ENCODE measurements around the gene DMBX1. TPM values are rescaled to one million over a fixed set of nuclear protein-coding genes. Genes with fewer than 3 reads are reported as not detected.

The DMBX1 gene
- total and polyA plus RNA-seq, 10 donors = not detected

DNA sequence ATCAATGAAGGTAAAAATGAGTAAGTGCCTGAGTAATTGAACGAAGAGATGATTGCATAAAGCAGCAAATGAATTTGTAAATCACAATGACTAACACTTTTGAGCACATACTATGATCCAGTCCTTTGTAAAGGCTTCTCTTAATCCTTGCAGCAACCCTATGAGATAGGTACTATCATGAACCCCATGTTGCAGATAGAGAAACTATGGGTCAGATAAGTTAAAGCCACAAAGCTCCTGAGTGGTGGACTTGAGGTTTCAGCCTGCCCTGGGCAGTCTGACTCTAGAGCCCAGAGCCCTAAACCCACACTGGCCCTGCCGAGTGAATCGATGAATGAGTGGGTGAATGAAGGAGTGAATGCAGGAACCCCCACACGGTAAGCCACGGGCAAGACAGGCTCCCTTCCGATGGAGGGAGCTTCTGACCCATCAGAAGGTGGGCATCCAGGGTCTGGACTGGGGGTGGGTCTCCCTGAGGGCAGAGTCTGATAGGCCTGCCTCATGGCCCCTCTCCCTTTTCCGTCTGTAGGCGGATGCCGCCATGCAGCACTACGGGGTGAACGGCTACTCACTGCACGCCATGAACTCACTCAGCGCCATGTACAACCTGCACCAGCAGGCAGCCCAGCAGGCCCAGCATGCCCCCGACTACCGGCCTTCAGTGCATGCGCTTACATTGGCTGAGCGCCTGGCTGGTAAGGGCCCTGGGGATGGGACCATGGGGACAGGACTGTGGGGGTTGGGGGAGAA is 17.0 kb downstream of the DMBX1 start:
- peaks cover 0 to 29% (median 0%) of the 10 kb centered on the region in 7 donors for H3K27me3 ChIP-seq (replicated peaks in 1 of 7)
- intact Hi-C loops (cut with DNase I; ENCODE audit: low total_unique reads) = no loop called here
- 79 to 88% (median 84%) methylated on average over 17 of the region's 17 CpGs for WGBS, 5 donors
- H3K4me1 ChIP-seq = no peaks in the 10 kb centered on the region
- H3K36me3 ChIP-seq = no peaks in the 10 kb centered on the region
- DNase-seq = no peak
- no peaks in the 10 kb centered on the region for H3K9me3 ChIP-seq
- no peak overlapping the region for H3K4me3 ChIP-seq
- no peak for TF ChIP-seq POLR2A (IDR thresholded peaks at IDR 0.05)
- TF ChIP-seq POLR2AphosphoS5 (IDR thresholded peaks at IDR 0.05) = no peak
- no peak overlapping the region for H3K27ac ChIP-seq

- WGBS, 5 donors = 63 to 77% (median 73%) methylated on average over 4 to 5 of the region's 5 CpGs
These were observed 19.1 kb downstream of the DMBX1 start for GRCh38 chr1:46508757-46509156.

DNA sequence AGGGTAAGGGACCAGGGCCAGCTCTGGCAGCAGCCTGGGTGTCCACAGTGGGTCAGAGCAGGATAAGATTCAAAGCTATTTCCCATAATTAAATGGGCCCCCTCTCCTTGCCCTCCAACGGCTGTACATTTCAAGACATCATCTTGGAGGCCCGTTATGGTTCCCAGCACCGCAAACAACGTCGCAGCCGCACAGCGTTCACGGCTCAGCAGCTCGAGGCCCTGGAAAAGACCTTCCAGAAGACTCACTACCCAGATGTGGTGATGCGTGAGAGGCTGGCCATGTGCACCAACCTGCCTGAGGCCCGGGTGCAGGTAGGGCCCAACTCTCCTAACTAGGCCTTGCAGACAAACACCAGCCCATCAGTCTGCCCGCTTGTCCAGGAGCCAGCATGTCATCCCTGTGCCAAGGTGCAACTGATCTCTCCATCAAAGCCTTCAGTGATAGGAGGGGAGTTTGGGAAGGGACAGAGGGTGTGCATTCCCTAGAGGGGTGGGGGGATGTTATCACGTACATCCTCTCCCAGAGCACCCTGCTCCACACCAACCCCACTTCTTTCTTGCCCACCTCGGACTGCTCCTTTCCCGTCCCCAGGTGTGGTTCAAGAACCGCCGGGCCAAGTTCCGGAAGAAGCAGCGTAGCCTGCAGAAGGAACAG is 20.8 kb downstream of the DMBX1 start:
- no peaks in the 10 kb centered on the region for H3K9me3 ChIP-seq
- no peaks in the 10 kb centered on the region for H3K4me1 ChIP-seq
- no peak overlapping the region for H3K4me3 ChIP-seq
- TF ChIP-seq POLR2A (IDR thresholded peaks at IDR 0.05) (no peak), POLR2AphosphoS5 (IDR thresholded peaks at IDR 0.05) (no peak)
- TF ChIP-seq, protein P1, sequence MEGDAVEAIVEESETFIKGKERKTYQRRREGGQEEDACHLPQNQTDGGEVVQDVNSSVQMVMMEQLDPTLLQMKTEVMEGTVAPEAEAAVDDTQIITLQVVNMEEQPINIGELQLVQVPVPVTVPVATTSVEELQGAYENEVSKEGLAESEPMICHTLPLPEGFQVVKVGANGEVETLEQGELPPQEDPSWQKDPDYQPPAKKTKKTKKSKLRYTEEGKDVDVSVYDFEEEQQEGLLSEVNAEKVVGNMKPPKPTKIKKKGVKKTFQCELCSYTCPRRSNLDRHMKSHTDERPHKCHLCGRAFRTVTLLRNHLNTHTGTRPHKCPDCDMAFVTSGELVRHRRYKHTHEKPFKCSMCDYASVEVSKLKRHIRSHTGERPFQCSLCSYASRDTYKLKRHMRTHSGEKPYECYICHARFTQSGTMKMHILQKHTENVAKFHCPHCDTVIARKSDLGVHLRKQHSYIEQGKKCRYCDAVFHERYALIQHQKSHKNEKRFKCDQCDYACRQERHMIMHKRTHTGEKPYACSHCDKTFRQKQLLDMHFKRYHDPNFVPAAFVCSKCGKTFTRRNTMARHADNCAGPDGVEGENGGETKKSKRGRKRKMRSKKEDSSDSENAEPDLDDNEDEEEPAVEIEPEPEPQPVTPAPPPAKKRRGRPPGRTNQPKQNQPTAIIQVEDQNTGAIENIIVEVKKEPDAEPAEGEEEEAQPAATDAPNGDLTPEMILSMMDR (IDR thresholded peaks at IDR 0.05 in 8 of 11, conservative IDR thresholded peaks at IDR 0.05 in 3 of 11) = no peak
- no peaks in the 10 kb centered on the region for H3K36me3 ChIP-seq
- 88 to 99% (median 91%) methylated on average over 16 to 19 of the region's 19 CpGs for WGBS, 5 donors
- intact Hi-C loops (cut with DNase I; ENCODE audit: low total_unique reads) = no loop called here
- no peak for DNase-seq
- H3K27ac ChIP-seq = no peak overlapping the region
- H3K27me3 ChIP-seq (replicated peaks in 1 of 7) = peaks cover 0 to 37% (median 0%) of the 10 kb centered on the region in 7 donors

More at GRCh38 chr1:46508757-46509156, 19.1 kb downstream of the DMBX1 start:
- Histone ChIP-seq H3K4me3 (no peak overlapping the region), H3K4me1 (no peaks in the 10 kb centered on the region), H3K27ac (no peak overlapping the region), H3K36me3 (no peaks in the 10 kb centered on the region), H3K9me3 (no peaks in the 10 kb centered on the region), H3K27me3 (replicated peaks in 1 of 7) (peaks cover 0 to 27% (median 0%) of the 10 kb centered on the region in 7 donors)
- TF ChIP-seq POLR2AphosphoS5 (IDR thresholded peaks at IDR 0.05) = no peak
- TF ChIP-seq POLR2A (IDR thresholded peaks at IDR 0.05) = no peak
- TF ChIP-seq, protein P1 (IDR thresholded peaks at IDR 0.05 in 8 of 11, conservative IDR thresholded peaks at IDR 0.05 in 3 of 11) = no peak
- intact Hi-C loops (cut with DNase I; ENCODE audit: low total_unique reads) = no loop called here
- DNase-seq = no peak

- Histone ChIP-seq H3K9me3 (no peaks in the 10 kb centered on the region), H3K27me3 (replicated peaks in 1 of 7) (peaks cover 0 to 37% (median 0%) of the 10 kb centered on the region in 7 donors), H3K36me3 (no peaks in the 10 kb centered on the region), H3K4me3 (no peak overlapping the region), H3K4me1 (no peaks in the 10 kb centered on the region), H3K27ac (no peak overlapping the region)
- WGBS, 5 donors = 65 to 80% (median 72%) methylated on average over 8 of the region's 8 CpGs
- intact Hi-C loops (cut with DNase I; ENCODE audit: low total_unique reads) = no loop called here
- no peak for TF ChIP-seq POLR2AphosphoS5 (IDR thresholded peaks at IDR 0.05)
- TF ChIP-seq, protein P1 (IDR thresholded peaks at IDR 0.05 in 8 of 11, conservative IDR thresholded peaks at IDR 0.05 in 3 of 11) = no peak
- TF ChIP-seq POLR2A (IDR thresholded peaks at IDR 0.05) = no peak
- DNase-seq = no peak
These were observed 21.3 kb downstream of the DMBX1 start for GRCh38 chr1:46510998-46511365.
